Neutrophil (primary cell): Measurements from ENCODE around the gene C9orf57.

Experiments used
- H3K27ac ChIP-seq: fragments of 200-600 bp; sonication (generic); 2 replicates; pipeline ENCODE4 v1.5.1; 2016; ENCODE audit warnings: mild to moderate bottlenecking, moderate library complexity
- H3K27me3 ChIP-seq: fragments of 200-600 bp; sonication (generic); 2 replicates; pipeline ENCODE4 v1.6.0; 2016; ENCODE audit warnings: mild to moderate bottlenecking
- H3K36me3 ChIP-seq: fragments of 200-600 bp; sonication (generic); 2 replicates; pipeline ENCODE4 v1.5.1; 2017
- H3K4me1 ChIP-seq, 2 experiments: fragments of 200-600 bp in 1 of 2; sonication (generic) in 1 of 2; 1 replicate in 1 of 2; 2 replicates in 1 of 2; pipeline versions ENCODE4 v1.5.1 to v1.6.1; 2013 to 2016; ENCODE audit warnings: low read depth in 1 of 2, low read length in 1 of 2, mild to moderate bottlenecking in 1 of 2, moderate library complexity in 1 of 2; ENCODE audit not compliant: control insufficient read depth in 1 of 2, insufficient read depth in 1 of 2
- H3K4me3 ChIP-seq, 2 experiments: fragments of 200-600 bp in 1 of 2; sonication (generic) in 1 of 2; 1 replicate in 1 of 2; 2 replicates in 1 of 2; pipeline ENCODE4 v1.5.1; 2013 to 2016; ENCODE audit warnings: low read depth in 1 of 2, low read length in 1 of 2, mild to moderate bottlenecking in 1 of 2, moderate library complexity in 1 of 2
- H3K9me3 ChIP-seq: fragments of 200-600 bp; sonication (generic); 2 replicates; pipeline ENCODE4 v1.5.1; 2016
- TF ChIP-seq, protein P1 (sequence below): fragments of 200-600 bp; sonication (generic); IDR thresholded peaks from 2 replicates; pipeline ENCODE4 v1.5.1; 2016; ENCODE audit warnings: antibody characterized with exemption

C9orf57 gene

DNA sequence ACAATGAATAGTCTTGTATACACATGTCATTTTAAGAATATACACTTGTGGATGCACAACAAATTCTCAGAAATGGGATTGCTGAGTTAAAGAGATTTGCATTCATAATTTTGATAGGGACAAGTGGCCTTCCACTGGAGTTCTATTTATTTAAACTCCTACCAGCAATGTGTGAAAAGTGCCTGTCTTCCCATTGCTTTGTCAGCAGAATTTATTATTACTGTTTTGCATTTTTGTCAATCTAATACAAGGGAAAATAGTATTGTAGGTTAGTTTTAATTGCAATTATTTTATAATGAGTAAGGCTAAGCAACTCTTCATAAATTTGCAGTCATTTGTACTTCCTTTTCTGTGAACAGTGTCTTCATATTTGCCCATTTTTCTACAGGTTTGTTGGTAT lies 55.0 kb downstream of the C9orf57 start:
- Histone ChIP-seq H3K27me3 (no peaks in the 10 kb centered on the region), H3K36me3 (no peaks in the 10 kb centered on the region), H3K27ac (no peak overlapping the region), H3K9me3 (no peaks in the 10 kb centered on the region), H3K4me3 (no peak overlapping the region), H3K4me1 (no peaks in the 10 kb centered on the region)
- TF ChIP-seq, protein P1, sequence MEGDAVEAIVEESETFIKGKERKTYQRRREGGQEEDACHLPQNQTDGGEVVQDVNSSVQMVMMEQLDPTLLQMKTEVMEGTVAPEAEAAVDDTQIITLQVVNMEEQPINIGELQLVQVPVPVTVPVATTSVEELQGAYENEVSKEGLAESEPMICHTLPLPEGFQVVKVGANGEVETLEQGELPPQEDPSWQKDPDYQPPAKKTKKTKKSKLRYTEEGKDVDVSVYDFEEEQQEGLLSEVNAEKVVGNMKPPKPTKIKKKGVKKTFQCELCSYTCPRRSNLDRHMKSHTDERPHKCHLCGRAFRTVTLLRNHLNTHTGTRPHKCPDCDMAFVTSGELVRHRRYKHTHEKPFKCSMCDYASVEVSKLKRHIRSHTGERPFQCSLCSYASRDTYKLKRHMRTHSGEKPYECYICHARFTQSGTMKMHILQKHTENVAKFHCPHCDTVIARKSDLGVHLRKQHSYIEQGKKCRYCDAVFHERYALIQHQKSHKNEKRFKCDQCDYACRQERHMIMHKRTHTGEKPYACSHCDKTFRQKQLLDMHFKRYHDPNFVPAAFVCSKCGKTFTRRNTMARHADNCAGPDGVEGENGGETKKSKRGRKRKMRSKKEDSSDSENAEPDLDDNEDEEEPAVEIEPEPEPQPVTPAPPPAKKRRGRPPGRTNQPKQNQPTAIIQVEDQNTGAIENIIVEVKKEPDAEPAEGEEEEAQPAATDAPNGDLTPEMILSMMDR: no peak
